Activated gamma-delta T cell treated with Interleukin-2 at 50 U/mL for 16 hours (primary cell): Measurements from ENCODE around the gene PRADC1.

Experiments used
- DNase-seq: peaks from one replicate; pipeline ENCODE4 v3.0.0-alpha.2; 2020

The PRADC1 gene

DNA sequence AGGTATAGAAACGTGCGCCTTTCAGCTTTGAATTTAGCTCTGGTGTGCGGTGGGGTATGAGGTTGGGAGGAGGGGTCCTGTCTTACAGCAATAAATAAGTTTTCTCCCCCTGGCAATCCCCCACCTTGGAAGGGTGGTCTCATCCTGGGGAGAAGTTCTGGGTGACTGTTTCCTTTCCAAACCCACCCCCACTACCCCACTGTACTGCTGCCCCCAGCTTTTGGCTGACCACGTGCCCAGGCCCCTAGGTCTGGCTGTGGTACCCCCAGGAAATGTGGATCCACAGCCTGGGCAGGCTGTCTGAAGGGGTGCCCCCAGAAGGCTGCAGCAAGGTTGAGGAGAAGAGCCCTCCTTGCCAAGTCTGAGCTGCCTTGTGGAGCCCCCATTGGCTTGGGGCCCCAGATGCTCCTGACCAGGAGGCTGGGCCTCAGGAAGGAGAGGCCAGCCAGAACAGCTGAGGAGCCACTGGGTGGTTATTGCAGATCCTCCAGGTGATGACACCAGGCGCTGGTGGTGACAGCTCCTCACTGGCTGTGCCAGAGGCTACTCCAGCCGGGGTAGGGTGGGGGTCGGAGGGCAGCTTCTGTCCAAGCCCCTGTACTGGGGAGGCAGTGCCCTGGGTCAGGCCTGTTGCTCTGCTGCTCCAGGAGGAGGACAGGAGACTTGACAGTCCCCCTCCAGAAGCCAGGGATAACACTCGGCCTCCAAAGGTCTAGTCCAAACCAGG, 25.3 kb upstream of the PRADC1 start:
- no peak for DNase-seq

DNA sequence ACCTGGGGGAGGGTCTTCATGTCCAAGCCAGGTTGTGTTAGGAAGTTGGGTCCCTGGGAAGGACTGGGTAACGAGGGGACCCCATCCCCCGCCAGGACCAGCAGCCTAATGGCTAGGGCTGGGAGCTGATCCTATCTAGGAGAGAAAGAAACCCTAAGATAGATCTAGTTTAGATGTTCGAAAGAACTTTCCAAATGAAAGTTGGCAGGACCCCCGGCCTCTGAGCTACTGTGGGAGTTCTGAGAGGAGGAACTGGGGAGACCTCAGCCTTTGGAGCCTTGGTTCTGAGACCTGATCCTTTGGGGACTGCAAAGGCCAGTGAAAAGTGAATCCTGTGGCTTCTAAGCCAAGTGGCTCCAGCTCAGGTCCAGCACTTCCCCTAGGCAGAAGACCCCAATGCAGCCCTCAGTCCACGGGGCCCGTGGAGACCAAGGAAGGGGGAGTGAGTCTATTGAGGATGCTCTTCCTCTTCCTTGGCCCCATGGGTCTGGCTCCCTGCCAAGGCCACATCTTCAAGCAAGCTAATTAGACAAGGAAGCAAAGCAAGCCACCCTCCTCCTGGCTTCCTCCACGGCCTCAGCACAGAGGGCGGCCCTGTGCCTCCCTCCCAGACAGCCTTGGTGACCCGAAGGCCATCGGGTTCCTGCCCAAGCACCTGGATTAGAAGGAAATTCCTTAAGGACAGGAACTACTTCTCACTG, 24.5 kb upstream of the PRADC1 start:
- DNase-seq, result no peak

DNA sequence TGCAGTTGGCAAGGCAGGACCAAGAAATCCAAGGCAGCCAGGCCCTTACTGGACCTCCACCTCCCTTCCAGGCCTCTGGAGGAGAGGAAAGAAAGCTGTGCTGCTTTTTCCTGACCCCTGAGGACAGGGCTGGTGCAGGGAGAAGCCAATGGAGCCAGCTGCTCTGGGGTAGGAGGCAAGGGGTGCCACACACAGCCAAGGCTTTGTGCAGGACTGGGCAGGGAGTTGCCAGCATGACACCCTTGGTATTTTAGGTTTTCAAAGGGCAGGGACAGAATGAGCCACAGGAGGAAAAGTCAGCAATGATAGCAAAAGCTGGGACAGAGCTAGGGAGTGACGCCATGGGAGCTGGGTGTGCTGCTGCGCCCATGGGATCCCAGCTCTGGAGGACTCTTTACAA, 24.0 kb upstream of the PRADC1 start:
- DNase-seq, result no peak

DNA sequence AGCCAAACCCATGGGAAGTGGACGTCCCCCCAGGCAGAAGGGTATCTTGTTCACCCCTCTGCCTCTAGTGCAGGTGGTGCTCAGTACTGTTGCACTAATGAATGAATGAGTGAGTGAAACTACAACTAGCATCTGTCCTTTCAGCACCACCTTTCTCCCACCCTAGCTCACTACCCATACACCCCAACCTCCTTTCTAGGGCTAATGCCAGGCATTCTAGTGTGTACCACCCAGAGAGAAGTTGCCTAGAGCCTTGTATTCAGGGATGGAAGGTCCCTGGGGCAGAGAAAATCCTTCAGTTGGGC, 23.5 kb upstream of the PRADC1 start:
- DNase-seq, result no peak

DNA sequence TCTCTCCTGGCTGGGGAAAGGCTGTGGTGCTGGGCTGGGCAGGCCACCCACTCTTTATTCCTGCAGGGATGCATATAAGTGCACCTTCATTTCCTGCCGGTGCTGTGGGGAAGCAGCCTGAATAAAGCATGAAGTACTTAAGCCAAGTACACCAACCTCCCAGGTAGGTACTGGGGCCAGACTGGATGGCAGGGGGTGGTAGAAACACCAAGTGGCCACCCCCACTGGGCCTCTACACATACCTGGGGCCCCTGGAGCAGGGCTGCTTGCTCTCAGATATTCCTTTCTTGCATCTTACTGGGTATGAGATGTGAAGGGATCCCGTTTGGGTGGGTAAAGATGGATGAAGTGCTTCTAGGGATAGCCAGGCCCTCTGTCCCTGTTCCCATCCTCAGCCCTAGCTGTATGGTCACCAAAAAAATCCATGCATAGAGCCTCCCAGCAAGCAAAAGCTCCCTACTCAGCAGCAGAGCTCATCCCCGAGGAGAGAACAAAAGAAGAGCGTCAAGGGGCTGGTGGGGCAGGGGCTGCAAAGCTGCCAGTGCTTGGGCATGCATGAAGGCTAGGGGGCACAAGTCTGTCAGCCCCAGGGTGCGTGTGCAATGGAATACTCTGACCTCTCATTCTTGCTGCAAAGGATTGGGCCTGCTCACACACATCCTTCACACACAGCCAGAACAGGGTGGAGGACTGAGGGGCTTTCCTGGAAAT, 23.0 kb upstream of the PRADC1 start:
- DNase-seq, result no peak

DNA sequence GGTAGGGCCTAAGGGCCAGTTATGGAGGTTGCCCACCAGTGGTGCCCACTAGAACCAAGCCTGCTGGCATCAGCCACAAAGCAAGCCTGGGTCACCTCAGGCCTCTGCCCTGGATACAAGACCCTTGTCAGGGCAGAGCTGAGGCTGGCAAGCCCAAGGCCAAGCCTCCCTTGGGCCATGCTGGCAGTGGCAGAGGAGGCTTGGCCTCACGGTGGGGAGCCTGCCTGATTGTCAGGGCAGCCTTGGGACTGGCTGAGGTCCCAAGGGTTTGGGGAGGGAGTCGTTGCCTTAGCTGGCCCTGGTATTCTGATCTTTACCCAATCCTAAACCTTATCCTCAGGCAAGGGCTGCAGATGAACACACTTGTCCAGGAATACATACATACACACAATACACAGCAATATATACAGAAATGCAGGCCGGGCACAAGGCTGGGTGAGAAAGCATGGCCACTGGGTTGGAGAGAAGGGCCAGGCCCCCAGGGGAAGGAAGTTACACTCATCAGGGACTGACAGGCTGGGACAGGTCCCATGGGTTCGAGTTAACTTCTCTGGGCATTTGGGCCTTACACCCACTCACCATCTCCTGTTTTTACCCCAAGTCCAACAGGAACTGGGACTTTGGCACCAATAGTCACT, 22.1 kb upstream of the PRADC1 start:
- DNase-seq, result no peak

DNA sequence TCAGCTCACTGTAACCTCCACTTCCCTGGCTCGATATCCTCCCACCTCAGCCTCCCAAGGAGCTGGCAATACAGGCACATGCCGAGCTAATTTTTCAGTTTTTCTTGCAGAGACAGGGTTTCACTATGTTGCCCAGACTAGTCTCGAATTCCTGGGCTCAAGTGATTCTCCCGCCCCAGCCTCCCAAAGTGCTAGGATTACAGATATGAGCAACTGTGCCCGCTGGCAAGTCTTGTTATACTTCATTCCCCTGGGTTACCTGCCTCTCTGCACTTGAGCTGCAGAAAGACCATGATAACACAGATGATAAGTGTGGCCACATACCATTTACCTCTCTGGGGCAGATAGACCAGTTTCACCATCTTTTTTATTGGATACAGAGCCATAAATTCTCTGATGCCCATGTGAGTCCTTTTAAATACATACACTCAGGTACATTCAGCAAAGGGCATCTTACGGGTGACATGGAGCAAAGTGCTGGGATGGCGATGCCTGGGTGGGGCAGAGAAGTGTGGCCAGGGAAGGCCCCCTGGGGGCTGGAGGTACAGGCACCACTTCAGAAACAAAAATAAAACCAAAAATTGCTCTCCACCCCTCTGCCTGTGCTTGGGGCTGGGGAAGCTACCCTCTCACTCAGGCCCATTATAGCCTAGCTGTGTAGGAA, 21.4 kb upstream of the PRADC1 start:
- no peak for DNase-seq

DNA sequence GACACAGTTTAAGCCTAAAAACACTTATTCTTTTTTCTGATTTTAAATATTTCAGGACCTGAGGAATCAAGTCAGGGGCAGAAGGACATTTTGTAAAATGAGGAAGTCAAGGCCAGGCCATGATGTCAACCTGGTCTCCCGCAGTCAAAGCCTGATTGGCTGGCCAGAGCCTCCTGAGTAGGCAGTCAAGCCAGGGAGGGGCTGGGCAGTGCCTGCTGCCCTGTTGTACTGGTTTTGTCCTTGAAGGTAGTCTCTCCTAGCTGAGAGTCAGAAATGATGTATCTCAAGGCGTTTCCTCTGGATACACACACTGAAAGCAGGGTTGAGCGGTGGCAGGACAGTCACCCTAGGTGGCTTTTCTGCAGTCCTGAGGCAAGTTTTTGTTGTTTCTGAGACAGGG, 20.9 kb upstream of the PRADC1 start:
- DNase-seq, result no peak

DNA sequence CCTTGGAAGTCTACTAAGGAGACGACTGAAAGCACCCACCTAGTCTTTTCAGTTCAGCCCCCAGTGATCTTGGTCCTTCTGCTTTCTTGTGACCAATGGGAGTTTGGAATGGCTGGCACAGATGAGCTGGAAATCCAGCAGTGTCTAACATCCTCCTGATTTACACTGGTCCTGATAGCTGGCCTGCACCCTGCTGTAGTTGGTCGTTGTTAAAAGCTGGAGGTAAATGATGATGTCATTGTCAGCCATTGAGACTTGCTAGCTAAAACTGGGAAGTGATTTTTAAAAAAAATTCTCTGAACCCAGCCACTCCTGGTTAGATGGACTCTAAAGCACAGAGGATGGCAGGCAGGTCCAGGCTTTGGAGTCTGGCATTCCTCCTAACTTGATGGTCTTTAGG, 20.4 kb upstream of the PRADC1 start:
- DNase-seq, result no peak

DNA sequence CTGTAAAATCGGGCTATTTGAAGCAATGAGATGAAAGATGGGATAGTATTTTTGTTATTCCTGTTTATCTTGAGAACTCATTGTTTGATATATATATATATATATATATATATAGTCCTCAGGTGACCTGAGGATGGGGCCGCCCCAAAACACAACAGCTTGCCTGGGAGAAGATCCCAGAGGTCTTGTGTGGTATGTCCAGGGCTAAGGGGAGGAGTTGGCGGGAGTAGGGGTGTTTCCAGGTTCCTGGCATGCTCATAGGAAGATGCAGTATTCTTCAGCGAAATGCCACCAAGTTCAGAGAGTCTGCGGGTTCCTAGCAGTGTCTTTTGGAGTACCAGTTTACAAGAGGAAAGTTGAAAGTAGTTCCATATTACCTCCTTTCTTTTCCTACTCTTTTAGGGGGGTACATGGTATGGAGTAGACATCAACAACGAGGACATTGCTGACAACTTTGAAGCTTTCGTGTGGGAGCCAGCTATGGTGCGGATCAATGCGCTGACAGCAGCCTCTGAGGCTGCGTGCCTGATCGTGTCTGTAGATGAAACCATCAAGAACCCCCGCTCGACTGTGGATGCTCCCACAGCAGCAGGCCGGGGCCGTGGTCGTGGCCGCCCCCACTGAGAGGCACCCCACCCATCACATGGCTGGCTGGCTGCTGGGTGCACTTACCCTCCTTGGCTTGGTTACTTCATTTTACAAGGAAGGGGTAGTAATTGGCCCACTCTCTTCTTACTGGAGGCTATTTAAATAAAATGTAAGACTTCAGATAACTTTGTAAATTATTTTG, 19.4 kb upstream of the PRADC1 start:
- DNase-seq, result no peak

DNA sequence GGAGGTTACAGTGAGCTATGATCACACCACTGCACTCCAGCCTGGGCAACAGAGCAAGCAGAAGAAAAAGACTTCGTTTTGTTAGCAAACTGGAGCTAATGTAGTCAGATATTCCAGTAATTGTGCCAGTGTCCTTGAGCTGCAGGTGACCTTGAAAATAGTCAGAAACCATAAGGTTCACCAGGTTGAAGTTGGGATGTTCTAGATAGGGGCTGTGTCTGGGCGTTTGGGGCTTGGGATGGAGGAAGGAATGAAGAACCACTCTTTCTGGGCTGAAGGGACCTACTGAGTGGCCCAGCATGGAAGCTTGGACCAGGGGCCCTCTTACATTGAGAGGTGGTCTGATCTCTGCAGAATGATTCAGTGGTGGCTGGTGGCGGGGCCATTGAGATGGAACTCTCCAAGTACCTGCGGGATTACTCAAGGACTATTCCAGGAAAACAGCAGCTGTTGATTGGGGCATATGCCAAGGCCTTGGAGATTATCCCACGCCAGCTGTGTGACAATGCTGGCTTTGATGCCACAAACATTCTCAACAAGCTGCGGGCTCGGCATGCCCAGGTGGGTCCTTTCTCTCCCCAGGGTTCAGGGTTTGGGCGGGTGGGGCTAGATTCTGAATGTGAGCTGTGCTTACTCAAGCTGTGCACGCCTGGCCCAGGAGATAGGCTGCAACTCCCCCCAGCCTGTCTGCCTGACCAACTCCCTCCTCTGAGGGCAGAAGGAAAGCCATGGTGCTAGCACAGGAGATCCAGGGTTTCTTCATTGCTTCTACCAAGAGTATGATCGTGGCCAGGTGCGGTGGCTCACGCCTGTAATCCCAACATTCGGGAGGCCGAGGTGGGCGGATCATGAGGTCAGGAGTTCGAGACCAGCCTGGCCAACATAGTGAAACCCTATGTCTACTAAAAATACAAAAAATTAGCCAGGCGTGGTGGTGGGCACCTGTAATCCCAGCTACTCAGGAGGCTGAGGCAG, 18.1 kb upstream of the PRADC1 start:
- no peak for DNase-seq

DNA sequence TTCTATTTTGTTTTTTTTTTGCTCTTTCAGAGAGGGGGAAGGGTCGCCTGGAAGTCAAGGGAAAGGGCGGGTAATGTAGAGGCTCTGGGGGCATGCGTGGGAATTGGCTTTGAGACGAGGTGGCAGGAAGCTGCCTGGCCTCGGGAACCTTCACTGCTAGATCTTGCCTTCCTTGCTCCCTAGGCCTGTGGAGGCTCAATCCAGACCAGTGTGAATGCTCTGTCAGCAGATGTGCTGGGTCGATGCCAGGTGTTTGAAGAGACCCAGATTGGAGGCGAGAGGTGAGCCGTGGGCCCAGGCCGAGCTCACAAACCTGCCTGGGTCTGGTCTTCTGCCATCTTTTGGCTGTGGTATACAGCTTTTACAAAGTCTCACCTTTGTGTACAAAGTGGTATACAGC, 16.6 kb upstream of the PRADC1 start:
- DNase-seq, result no peak

DNA sequence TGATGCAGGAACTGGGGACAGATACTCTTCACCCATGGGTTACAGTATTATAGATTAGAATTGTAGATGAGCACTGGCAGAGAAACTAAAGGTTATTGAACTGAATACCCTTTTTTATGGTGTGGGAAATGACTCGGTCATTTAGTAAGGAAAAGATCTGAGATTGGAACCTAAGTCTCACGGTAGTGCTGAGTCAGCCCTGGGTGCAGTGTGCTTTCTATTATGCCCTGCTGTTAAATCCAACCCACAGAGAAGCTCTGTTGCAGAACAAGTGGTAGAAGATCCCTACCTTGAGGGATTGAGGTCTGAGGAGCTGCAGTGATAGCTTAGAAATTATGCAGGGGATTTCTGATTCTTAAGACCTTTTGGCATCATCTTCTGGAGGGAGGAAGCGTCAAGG, 13.8 kb upstream of the PRADC1 start:
- DNase-seq, result no peak

DNA sequence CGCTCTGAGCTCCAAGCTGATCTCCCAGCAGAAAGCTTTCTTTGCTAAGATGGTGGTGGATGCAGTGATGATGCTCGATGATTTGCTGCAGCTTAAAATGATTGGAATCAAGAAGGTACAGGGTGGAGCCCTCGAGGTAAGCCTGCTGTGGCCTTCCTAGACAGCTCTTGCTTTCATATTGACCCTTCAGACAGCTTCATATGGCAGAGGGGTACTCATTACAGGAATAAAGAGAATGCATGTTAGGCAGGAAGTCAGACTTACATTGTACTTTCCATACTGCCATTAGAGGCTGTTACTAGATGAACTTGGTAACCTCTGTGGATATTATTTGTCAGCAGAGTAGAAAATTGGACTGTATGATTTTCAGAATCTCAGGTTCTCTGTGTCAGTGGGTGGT, 11.5 kb upstream of the PRADC1 start:
- DNase-seq, result no peak

DNA sequence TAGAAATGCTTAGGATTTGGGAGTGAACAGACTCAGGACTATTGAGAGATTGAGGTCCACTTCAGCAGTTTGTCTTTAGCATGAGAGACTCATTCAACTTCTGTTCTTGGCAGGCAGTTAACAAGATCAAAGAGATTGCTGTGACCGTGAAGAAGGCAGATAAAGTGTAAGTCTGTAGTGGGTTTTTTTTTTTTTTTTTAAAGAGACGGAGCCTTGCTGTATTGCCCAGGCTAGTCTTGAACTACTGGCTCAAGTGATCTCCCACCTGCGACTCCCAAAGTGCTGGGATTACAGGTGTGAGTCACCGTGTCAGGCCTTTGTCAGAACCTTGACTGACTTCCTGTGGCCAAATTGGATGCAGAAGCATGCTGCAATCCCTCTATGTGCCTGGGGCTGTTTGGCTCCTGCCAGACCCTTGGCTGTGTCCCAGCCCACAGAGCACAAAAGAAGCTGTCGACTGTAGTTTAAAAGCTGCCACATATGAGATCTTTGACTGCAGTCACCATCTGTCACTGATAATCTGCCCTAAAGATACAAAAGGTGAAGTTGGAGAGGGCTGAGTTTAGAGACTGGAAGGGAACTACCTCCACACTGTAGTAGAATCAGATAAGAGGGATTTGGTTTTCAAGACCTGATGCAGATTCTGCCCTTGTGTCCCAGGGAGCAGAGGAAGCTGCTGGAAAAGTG, 11.0 kb upstream of the PRADC1 start:
- DNase-seq, result no peak

DNA sequence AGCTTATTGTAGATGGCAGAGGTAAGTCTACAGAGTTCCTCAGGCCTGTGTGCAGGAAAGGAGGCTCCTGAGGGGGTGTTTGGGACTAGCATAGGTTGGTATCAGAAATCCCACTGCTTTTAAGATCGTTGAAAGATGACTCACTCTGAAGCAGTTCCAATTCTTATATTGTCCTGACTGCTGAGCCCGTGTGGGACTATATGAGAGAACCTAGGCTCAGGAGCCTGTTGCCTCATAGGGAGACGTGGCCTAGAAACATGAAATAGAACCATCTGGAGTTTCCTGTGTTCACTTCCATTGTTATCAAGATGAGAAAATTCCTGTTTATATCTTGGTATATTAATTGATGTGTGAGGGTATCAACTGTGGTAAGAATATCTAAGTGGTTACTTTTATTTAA, 6.7 kb upstream of the PRADC1 start:
- no peak for DNase-seq

DNA sequence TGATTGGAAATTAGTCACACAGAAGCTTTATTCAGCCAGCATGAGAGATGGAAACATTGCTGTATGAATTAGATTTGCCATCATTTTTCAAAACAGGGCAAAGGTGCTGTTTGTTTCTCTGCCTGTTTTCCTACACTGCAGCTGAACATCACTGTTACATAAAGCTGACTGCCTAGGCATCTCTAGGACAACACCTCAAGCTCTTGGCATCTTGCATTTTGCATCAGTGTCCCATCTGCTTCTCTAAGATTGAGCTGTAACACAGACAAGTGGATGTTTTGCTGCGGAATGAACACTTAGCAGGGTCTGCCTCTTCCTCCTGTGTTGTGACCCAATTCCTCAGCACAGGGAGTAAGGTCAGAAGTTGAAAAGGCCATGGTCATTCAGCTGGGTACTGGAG, 5.9 kb upstream of the PRADC1 start:
- DNase-seq, result no peak

DNA sequence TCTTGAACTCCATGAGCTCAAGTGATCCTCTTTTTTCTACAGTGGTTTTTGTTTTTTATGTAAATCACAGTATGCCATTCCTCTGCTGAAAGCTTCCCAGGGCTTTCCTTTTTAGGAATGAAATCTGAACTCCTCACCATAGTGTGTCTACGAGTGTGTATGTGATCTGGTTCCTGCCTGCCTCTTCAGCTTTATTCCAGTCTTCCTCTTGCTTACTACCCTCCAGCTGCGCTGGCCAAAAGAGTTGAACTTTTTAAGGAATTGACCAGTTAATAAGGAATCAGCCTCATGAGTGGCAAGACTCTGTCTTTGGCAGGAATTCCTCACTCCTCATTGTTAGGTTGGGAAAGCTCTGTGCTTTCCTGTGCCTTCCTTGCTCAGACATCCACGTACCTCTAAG, 5.1 kb upstream of the PRADC1 start:
- DNase-seq, result no peak

DNA sequence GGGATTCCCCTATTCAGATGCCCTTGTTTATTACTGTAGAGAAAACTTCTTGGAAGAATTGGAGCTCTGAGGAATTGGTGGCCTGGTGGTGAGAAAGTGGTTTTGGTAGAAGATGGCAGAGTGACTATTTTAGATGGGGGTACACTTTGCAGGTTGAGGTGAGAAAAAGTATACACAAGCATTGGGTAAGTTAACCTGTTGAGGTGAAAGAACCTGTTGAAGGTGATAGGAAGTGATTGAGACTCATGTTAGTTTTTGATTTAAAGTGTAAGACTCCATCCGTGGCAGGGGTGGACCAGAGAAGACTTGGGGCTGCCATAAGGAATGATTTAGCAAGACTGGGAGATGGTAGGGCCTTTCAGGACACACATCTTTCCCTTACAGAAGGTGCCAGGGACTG, 4.1 kb upstream of the PRADC1 start:
- DNase-seq, result no peak

DNA sequence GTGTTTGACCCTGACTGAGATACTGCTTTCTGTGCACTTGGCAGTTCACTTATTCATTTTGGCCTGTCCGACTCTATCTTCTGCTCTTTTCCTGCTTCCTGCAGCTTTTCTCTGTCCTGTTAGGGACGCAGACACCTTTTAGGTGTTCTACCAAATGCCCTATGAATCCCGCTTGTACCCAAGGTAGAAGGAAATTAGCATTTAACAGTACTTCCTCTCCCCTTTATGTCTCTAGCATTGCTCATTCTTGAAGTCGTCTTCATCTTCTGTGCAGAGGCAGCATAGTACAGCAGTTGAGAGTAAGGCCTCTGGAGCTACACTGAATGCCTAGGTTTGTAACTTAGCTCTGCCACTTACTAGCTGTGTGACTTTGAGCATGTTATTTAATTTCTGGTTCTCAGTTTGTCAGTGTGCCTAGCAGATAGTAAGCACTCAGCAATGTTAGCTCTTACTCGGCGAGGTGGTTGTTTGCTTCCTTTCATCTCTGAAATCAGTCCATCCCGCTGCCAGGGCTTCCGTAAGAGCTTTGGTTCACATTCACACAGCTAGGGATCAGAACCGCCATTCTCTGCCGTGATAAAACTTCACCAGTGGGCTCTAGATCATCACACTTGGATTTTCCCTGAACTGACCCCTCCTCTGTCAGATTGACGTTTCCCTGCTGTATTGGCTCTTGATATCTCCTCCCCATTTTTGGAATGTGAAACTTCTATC, 2.4 kb upstream of the PRADC1 start:
- no peak for DNase-seq
